GM21423 (cell line): ENCODE results near the gene RALGPS1.

Source experiments
- ATAC-seq: cut with Tn5 transposase; IDR thresholded peaks from one replicate; pipeline ENCODE4 v1.9.1; 2021; ENCODE audit warnings: mild to moderate bottlenecking, moderate library complexity; ENCODE audit not compliant: unreplicated experiment

RALGPS1 gene

DNA sequence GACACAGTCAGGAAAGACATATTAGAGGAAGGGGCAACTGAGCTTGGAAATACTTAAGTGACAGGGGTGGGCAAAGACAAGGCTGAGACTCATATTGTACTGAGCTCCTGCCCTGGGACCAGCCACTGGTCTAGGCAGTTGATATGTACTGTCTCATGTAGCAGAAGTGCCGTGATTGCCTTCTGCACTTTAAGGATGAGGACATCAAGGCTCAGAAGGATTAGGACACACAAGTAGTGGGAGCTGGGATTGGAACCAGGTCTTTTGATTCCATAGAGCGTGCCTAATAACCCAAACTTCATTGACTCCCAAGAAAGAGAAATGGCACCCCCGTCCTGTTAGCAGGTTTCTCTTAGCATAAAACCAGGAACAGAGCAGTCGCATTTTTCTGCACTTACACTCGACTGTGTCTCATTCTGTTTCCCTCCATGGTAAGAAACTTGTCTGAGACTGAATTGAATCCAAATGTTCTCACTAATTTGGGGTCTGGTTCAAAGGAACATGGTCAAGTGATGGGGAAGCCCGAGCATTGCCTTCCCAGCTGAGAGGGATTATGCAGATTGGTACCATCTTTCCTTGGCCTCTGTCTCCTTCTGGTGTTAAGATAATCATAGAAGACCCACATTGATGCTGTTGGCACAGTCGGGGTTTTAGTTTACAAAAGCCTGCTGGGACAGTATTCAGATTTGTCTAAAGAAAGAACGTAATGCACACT lies 137.5 kb downstream of the RALGPS1 start:
- ATAC-seq = no peak

DNA sequence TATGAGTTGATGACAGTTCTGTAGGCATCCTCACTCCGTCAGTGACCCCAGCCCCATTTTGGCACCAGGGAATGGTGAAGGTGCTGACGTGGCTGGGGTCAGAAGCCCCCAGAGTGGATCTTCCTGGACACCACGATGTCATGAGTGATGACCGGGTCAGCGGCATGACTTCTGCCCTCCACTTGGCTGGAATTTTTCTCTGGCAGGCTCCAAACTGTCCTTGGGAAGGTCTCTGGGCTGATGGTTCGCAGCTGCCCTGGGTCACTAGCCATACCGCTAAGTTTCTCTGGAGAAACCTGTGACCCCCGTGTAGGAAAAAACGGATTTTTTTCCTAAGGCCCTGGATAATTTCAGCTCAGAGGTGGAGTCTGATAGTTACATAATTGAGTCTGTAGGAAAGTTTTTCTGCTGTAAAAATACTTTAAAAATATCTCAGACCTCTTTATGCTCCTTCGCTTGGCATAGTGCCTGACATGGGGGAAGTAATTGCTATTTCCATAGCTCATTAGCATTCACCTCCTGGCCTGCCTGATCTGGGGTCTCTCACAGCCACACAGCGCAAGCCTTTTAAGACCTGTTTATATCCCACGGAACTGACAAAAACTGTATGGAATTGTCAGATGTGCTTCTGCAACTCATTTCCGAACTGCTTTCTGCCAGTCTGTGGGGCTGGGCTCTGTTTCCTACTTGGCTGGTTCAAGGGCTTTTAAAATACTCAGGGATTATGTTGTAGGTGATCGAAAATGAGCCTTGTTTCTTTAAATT lies 138.7 kb downstream of the RALGPS1 start:
- ATAC-seq = no peak

DNA sequence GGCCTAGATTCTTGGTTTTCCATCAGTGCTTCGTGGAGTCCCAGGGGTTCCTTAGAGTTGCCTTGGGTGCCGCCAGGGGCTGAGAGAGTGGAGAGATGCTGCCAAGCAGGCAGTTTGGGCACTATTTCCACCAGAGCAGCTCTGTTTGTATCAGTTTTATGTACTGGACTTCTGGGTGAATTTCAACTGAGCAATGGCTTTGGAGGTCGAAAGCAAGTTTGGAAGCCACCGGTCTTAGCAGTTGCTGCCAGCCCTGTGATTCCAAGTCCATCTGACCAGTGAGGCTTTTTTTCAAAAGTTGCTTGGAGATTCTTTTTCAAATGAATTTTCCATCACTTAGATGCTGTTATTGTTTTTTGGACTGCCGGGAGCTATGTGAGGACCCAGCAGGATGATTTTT lies 139.4 kb downstream of the RALGPS1 start:
- ATAC-seq = no peak

DNA sequence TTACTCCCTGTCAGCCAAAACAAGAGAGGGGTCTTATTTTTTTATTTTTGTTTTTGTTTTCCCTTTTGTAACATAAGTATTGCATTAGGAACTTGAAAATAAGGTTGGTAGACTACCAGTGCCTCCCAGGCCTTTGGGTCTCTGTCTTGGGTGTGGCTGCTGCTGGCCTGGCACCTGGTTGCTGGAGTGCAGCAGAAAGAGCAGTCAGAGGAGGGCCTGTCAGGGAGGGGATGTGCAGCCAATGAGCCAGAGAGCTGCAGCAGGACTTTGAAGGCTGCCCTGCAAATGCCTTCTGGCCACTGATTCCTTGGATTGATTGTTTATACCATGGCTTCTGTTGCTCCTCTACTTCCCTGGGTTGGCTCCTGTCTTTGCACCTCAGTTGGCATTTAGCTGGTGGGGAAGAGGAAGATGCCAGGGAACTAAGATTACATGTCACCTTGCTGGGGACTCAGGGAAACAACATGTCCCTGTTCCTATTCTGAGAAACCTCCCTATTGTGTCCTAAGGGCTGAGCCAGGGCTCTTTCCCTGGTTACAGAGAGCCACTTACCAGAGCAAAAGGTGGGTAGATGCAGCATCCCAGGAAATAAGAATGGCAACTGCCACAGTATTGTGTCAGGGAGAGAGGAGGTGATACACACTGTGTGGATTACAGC lies 141.3 kb downstream of the RALGPS1 start:
- ATAC-seq = no peak

DNA sequence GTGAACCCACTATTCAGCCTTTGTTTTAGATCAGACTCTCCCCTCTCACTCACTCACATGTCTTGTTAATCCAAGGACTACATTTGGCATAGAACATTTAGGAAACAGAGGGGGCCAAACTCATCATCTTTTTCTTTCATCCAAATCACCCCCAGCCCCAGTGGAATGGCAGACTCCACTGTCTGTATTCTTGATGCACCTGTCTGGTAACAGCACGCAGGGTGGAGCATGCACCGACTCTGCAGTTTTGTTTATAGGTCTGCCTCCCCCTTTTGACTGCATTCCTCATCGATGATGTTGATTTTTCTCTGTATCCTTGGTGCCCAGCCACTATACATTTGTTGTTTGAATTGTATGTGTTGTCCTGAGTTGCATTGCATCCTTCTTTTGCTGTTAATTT lies 141.9 kb downstream of the RALGPS1 start:
- no peak for ATAC-seq

DNA sequence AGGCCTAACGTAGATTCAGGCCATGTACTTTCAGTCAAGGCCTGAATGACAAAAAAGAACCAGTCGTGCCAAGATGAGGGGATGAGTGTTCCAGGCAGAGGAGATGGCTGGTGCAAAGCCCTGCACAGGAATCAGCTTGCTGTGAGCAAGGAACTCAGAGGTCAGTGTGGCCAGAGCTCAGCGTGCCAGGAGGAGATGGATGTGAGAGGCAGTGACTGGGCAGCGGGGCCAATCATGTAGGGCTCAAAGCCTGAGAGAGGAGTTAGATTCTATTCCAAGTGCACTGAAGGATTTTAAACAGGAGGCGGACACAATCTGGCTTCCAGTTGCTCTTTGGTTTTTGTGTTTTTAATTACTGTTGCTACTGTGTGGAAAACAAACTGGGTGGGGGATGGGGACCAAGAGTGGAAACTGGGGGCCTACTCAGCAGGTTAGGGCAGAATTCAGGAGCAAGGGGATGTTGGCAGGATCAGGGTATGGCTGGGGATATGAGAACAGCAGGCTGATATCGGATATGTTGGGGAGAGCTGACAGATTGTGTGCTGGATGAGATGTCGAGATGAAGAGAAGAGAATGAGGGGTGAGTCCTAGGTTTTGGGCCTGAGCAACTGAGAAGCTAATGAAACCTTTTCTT lies 143.5 kb downstream of the RALGPS1 start:
- ATAC-seq = no peak

DNA sequence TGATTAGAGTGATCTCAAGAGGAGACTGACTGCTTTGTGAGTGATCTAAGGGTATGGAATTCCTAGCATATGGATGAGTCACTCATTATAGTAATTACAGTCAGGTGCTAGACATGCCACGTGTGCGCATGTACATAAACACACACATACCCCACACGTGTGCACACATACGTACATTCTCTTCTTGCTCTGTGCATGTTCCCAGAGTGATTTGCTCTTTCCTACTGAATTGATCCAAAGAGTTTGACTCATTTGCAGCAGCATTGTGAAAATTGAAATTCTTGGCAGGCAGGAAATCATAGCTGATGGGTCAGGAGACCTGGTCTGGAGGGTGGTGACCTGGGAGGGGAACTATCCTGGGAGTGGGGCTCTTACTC lies 144.1 kb downstream of the RALGPS1 start:
- no peak for ATAC-seq

DNA sequence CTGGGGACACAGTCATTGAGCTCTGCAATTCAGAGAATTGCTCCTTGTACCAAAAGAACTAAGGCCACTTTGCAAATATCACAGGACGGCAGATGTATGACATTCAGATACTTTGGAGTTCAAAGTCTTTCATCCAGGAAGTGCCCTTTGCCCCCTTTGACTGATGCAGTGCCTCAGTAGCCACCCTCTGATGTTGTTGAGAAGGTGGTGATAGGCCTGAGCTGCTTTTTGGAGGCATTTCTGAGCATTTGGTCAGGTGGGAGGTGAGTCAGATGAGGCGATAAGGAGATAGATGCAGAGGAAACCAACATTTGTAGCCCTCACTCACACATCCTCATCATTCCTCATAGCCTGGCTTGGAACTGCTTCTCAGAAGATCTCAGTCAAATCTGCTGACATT lies 144.4 kb downstream of the RALGPS1 start:
- ATAC-seq = no peak

DNA sequence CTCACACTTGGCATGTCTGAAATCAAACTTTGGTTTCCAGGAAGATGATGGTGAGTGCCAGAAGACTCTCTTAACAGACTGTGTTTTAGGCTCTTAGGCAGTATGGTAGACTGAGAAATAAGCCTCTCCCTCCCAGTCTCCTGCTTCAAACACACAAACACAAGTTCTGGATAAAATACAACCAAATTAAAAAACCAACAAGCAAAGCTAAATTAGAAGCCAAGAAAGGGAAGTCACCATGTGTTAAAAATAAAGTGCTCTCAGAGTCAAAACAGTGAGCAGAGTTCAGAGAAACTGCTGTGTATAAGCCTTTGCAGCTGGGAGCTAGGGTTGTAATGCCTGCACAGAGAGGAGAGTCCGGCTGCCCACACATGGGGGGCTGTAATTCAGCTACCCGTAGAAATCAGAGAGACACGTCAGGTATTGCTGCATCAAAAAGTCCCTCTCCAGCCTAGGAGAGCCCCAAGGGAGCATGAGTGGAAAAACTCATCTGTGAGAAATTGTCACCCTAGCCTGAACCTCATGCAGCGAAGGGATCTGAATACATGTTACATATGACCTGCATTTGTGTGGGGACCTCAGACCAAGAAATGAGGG lies 145.3 kb downstream of the RALGPS1 start:
- no peak for ATAC-seq

DNA sequence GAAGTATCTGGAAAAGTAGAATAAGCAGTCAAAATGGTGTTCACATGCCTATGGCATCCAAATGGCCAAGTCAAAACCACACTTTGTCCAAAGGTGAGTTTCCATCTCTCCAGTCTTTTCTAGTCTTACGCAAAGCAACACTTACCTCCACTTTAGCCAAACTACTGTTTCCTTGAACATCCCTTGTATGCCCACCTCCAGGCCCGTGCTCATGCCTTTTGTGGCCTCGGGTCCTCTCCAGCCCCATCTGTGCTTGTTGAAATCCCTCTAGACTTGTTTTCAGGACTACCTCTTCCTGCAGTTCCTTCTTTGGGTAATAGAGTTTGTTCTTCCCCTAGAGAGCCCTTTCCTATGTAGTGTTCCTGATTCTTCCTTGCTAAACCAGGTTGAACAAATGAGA lies 146.8 kb downstream of the RALGPS1 start:
- ATAC-seq = no peak

DNA sequence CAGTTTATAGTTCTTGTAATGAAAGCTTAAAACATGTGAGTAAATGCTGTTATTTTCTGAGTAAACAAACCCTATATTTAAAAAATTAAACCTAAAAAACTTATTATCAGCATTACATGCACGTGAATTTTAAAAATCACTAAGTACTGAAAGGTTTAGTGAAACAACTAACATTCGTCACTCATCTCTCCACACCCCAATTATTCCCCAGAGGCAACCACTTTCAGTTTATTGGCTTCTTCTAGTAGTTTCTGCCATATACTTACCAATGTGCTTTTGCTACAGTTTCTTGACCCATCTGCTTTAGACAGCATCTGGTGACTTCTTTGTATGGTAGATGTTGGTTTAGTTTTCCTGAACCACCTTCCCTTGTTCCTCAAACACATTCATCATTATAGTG lies 149.8 kb downstream of the RALGPS1 start:
- no peak for ATAC-seq

DNA sequence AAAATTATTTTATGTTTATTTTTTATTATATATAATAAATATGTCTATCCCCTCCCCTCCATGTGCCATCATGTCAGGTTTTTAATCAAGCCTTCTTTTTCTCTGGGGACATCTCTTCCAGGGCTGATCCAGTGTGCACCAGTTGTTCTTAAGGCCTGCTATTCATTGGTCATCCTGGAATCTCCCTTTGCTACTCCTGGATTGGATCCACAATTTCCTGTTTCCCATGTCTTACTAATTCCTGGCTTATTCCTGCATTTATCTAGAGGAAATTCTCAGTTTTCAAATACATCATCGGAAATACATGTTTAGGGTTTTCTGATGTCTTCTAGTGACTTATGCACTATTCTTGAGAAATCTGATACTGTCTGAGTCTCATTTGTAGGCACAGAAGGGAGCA lies 151.0 kb downstream of the RALGPS1 start:
- no peak for ATAC-seq

DNA sequence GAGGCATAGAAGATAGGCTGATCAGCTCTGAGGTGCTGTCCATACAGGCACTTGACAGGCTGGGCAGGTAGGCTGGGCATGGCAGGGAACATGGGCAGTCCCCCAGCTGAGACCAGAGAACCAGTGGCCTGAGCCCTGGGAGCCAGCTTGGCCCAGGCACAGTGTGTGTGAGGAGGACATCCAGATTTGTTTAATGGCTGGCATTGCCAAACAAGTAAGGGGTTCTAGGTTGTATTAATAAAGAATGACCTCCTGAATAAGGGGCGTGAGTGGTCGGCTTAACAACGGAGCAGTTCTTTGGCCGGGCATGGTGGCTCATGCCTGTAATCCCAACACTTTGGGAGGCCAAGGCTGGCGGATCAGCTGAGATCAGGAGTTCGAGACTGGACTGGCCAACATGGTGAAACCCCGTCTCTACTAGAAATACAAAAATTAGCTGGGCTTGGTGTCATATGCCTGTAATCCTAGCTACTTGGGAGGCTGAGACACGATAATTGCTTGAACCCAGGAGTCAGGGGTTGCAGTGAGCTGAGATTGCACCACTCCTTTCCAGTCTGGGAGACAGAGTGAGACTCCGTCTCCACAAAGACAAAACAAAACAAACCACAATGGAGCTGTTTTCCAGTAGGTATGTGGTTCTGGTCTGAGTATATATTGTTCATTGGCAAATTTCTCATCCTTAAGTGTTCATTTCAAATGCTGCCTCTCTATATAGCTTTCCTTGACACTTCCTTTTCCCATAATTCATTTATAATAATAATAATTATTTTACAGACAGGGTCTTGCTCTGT lies 151.7 kb downstream of the RALGPS1 start:
- no peak for ATAC-seq

DNA sequence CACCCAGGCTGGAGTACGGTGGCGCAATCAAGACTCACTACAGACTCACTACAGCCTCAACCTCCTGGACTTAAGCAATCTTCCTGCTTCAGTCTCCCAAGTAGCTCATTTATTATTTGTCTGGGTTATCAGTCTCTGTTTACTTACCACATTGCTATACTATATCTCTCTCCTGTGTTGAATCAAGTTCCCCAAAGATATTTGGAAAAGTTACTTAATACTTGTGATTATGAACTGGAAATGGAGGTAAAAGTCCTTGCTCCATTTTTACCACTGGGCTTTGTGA lies 152.2 kb downstream of the RALGPS1 start:
- ATAC-seq = no peak

DNA sequence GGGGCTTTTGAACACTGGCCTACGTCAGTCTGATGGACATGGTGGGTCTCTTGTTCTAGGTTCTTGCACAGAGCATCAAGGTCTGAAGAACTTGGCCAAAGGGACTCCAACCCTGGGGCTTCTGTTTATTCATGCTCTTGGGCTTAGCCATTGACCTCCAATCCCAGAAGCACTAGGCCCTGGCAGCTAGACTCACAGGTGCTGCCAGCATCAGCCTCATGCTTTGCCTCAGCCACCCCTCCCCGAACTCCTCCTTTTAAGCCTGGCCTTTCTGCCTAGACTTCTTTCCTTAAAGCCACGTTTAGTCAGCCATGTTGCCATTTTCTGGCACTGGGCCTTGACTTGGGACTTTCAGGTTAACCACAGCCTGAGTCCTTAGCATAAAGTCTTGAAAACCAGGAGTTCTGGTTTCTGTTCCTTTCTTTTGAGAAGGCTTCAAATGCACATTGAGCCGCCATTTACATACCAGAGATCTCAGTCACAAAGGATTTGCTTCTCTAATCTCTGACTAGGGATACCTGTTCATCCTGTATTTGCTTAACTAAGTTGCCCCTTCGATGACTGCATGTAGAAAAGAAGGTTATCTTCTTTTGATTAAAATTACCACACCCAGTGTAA lies 153.1 kb downstream of the RALGPS1 start:
- no peak for ATAC-seq

DNA sequence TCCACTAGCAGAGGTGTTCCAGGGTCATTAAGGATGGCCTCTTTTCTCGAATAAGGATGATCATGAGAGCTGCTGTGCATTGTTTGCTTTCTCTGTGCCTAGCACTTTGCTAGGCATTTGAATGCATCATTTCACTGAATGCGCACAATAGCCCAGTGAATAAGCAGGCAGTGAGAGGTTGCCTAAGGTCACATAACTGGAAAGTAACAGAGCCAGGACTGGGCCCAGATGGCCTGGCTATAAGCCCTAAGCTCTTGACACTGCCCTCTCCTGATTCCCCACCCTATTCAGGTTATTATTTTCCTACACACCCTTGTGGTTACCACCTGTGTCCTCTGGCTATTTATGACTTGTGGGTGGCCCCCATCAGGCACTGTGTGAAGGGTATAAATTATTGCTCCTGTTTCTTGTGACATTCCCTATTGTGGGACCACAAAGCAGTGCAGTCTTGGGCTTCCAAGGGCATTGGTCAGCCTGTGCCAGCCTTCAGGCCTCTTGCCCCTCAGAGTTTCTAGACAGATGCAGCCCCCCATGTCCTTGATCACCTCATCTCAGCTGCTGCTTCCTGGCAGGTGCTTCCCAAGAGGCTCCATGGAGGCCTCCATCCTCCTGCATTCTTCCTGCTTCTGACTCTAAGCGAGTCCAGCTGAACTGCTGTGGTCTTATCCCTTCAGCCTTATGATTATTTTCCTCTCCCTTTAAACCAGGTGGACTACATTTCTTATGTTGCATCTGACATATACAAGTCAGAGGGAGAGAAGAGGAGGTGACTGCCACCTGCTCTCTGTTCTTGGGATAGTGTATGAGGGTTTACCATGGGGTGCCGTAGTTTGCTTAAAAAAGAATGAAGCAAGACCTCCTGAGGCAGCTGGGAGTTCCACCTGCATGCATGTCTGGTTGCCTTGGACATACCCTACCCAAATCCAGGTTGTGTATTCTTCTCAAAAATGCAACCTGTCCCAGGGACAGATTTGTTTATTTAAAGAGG lies 160.3 kb downstream of the RALGPS1 start:
- ATAC-seq = no peak

DNA sequence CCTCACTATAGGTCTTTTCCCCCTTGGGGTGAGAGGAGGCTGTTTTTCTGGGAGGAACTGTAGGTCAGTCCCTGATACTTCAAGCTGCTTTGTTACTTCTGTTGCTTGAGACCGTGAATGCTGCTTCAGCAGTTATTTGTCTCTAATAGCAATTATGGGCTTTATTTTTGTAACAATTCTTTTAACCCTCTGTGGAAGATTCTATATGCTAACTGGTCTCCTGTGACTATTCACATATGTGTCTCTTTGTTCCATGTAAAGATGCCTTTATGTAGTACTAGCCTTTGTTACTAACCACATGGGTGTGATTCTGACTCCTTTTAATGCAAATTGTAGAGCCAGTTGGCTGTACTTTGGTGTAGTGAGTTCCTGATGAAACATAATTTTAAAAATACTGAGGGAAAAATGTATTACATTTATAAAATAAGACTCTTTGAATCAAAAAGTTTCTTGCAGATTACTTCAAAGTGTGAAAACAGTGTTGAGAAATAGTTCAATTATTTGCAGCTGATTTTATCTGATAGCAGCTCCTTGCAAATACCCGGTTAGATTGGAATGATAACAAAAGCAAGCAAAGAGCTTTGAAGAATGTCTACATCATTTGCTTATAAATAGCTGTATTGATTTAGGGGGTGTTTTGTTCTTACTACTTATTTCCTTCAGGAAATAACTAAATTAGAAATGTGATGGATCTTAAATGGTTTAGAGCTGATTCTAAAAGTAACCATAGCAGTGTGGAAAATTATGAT lies 161.2 kb downstream of the RALGPS1 start:
- no peak for ATAC-seq

DNA sequence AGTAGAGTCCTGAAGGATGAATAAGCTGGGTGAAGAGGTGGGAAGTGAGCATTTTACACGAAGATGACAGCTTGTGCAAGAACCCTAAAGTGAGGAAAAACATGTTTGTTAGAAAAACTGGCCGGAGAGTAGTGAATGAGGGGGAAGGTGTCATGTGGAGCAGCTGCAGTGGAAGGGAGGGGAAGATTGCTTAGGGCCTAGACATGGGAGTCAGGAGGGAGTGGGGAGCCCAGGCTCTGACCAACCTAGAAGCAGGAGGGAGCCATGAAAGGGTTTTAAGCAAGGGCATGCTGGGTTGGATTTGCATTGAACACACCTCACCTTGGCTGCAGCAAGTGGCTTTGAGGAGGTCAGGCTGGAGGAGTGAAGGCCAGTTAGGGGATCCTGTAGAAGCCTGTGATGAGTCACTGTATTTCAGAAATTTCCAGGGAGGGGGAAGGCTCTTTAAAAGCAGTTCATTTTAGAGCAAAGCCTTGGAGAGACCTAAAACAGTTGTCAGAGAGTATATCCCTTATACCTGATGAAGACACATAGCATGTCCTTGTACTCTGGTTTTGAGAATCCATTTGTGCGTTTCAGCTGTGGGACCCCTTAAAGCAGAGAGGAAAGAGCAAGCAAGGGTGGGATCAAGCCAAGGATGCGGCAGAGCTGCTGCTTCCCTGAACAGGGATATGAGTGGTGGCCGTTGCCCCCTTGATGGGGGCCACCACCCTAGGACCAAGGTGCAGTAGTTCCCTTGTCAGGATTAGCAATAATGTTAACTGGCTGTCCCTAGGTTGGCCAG lies 162.5 kb downstream of the RALGPS1 start:
- no peak for ATAC-seq
